GM12878 (cell line): Measurements from ENCODE around the gene ROBO1. TPM values are rescaled to one million over a fixed set of nuclear protein-coding genes. Genes with fewer than 3 reads are reported as not detected.

Experiments
- ATAC-seq: fragments of 200-7000 bp; cut with Tn5 transposase; 3 replicates; pipeline ENCODE4 v1.9.1; 2020; ENCODE audit warnings: mild to moderate bottlenecking, moderate library complexity
- BruUV-seq: library from RNA; stranded (reverse); fragments of 400-500 nt; replicated peaks from 2 replicates; lab custom pipeline; 2021; lab: Mats Ljungman, UMichigan
- CTCF ChIA-PET: fragments of 300-600 bp; sonication (Branson Sonifier 250); formaldehyde crosslinking; extraction: SDS; loops from one replicate; lab custom pipeline; 2021; ENCODE audit warnings: inconsistent platforms; lab: Yijun Ruan, JAX
- POLR2A ChIA-PET: fragments of 350-600 bp; formaldehyde crosslinking; extraction: SDS; loops from one replicate; lab custom pipeline; 2021; ENCODE audit warnings: inconsistent platforms; lab: Charles Lee
- RAD21 ChIA-PET: fragments of 300-600 bp; sonication (Branson Sonifier 250); formaldehyde crosslinking; loops from one replicate; lab custom pipeline; 2023; ENCODE audit warnings: antibody characterized with exemption; ENCODE audit not compliant: unreplicated experiment; lab: Charles Lee
- SMC1A ChIA-PET: fragments of 300-600 bp; sonication (Branson Sonifier 250); formaldehyde crosslinking; loops from one replicate; lab custom pipeline; 2023; ENCODE audit not compliant: unreplicated experiment, uncharacterized antibody; lab: Charles Lee
- DNase-seq: peaks from one replicate; pipeline ENCODE4 v3.0.0-alpha.2; 2011; ENCODE audit warnings: low read depth, low spot score
- FAIRE-seq: peaks from 3 replicates; lab custom pipeline; 2011; peaks lifted over from hg19 to GRCh38; lab: Jason Lieb, UNC
- H2AFZ ChIP-seq: 2 replicates; pipeline ENCODE4 v1.6.0; 2011; ENCODE audit warnings: low read depth, low read length, control low read depth; ENCODE audit not compliant: control insufficient read depth
- H3K27ac ChIP-seq: 2 replicates; pipeline ENCODE4 v1.5.1; 2011; ENCODE audit warnings: control low read depth; ENCODE audit not compliant: control insufficient read depth, insufficient read depth
- H3K27me3 ChIP-seq, 2 experiments: replicated peaks in 1 of 2; 2 replicates each; pipeline versions ENCODE4 v1.6.0 to v1.6.1; 2011; ENCODE audit warnings: low read length in 1 of 2; ENCODE audit not compliant: control insufficient read depth in 2 of 2, insufficient read depth in 2 of 2
- H3K36me3 ChIP-seq, 2 experiments: 2 replicates each; pipeline ENCODE4 v1.5.1; 2011; ENCODE audit warnings: low read length in 1 of 2; ENCODE audit not compliant: control insufficient read depth in 2 of 2, insufficient read depth in 2 of 2
- H3K4me1 ChIP-seq: 2 replicates; pipeline ENCODE4 v1.6.1; 2011; ENCODE audit warnings: mild to moderate bottlenecking, low read length, moderate library complexity, mixed read lengths; ENCODE audit not compliant: control insufficient read depth, insufficient read depth
- H3K4me2 ChIP-seq: 2 replicates; pipeline ENCODE4 v1.6.0; 2011; ENCODE audit warnings: control low read depth; ENCODE audit not compliant: control insufficient read depth, insufficient read depth
- H3K4me3 ChIP-seq: fragments of 200-600 bp; sonication (generic); 2 replicates; pipeline ENCODE4 v1.5.1; 2016
- H3K79me2 ChIP-seq: 2 replicates; pipeline ENCODE4 v1.6.0; 2011; ENCODE audit warnings: low read length; ENCODE audit not compliant: control insufficient read depth, insufficient read depth
- H3K9ac ChIP-seq: 2 replicates; pipeline ENCODE4 v1.8.0; 2011; ENCODE audit warnings: low read length, control low read depth, mixed read lengths; ENCODE audit not compliant: control insufficient read depth, insufficient read depth
- H3K9me3 ChIP-seq: replicated peaks from 3 replicates; pipeline ENCODE4 v1.5.1; 2011; ENCODE audit warnings: mild to moderate bottlenecking, low read length; ENCODE audit not compliant: control insufficient read depth, insufficient read depth
- H4K20me1 ChIP-seq: 2 replicates; pipeline ENCODE4 v1.6.0; 2011; ENCODE audit not compliant: control insufficient read depth, insufficient read depth
- GABPA ChIP-seq: IDR thresholded peaks from 2 replicates; pipeline ENCODE4 v1.6.1; 2014; ENCODE audit warnings: antibody characterized with exemption, low read depth, mild to moderate bottlenecking, inconsistent platforms
- MTA2 ChIP-seq: fragments of 450-650 bp; IDR thresholded peaks from 2 replicates; pipeline ENCODE4 v1.6.1; 2016; ENCODE audit warnings: low read depth, mild to moderate bottlenecking, moderate library complexity
- MYC ChIP-seq: IDR thresholded peaks from 2 replicates; pipeline ENCODE4 v1.6.1; 2011; ENCODE audit warnings: mild to moderate bottlenecking, low read length, moderate library complexity, inconsistent platforms; ENCODE audit not compliant: insufficient read depth, insufficient replicate concordance, insufficient read length, severe bottlenecking
- SIN3A ChIP-seq: IDR thresholded peaks from 2 replicates; pipeline ENCODE4 v1.6.1; 2012; ENCODE audit warnings: low read depth, low read length, improper control_type of control experiment
- TAF1 ChIP-seq: IDR thresholded peaks from 2 replicates; pipeline ENCODE4 v1.6.1; 2011; ENCODE audit warnings: mild to moderate bottlenecking, low read depth, low read length, borderline replicate concordance
- TCF3 ChIP-seq: IDR thresholded peaks from 2 replicates; pipeline ENCODE4 v1.6.1; 2012; ENCODE audit warnings: low read depth, mild to moderate bottlenecking, low read length, borderline replicate concordance; ENCODE audit not compliant: insufficient read depth
- TCF7 ChIP-seq: IDR thresholded peaks from 2 replicates; pipeline ENCODE4 v1.6.1; 2014; ENCODE audit warnings: antibody characterized with exemption, borderline replicate concordance
- WGBS: methylation state at CpG from one replicate; pipeline ENCODE4 v1.1.6; 2016; ENCODE audit warnings: low lambda C conversion rate; ENCODE audit not compliant: insufficient replicate concordance, insufficient coverage; ENCODE audit errors: missing lambda C conversion rate; 5-methylcytosine and 5-hydroxymethylcytosine counted together
- in situ Hi-C: fragments of 300-500 bp; cut with MboI; formaldehyde crosslinking; loops from 9 replicates; pipeline ENCODE4 v1.14.3; 2018; ENCODE audit warnings: mixed read lengths
- intact Hi-C: fragments of 100-400 bp; cut with micrococcal nuclease; formaldehyde crosslinking; loops from one replicate; pipeline ENCODE4 v1.14.2; 2022; ENCODE audit not compliant: unreplicated experiment
- polyA plus RNA-seq, 11 experiments: library from polyadenylated mRNA; depleted of rRNA in 4 of 11; unstranded in 6 of 11; stranded (reverse) in 5 of 11; fragments of >200 nt; fragmentation: Nextera tagmentation in 4 of 11; fragmentation: Illumina TruSeq in 1 of 11; extraction: Ambion mirVana in 4 of 11; extraction: Trizol in 1 of 11; gene quantifications; 1 replicate in 1 of 11; 2 replicates in 10 of 11; pipeline versions ENCODE4 v1.2.1 to v1.2.3, GENCODE V29; 2011 to 2016; ENCODE audit warnings: inconsistent platforms in 2 of 11, missing spikeins in 2 of 11, low read depth in 1 of 11
- total RNA-seq, 4 experiments: library from RNA; depleted of rRNA in 3 of 4; stranded (reverse); fragments of >200 nt in 3 of 4; fragmentation: Illumina TruSeq in 1 of 4; extraction: Trizol in 1 of 4; gene quantifications; 2 replicates each; pipeline versions ENCODE4 v1.2.1 to v1.2.3, GENCODE V29; 2013 to 2021
- TF ChIP-seq, protein P1 (sequence below): fragments of 450-650 bp; IDR thresholded peaks from 2 replicates; pipeline ENCODE4 v1.6.1; 2017; ENCODE audit warnings: antibody characterized with exemption, mild to moderate bottlenecking, moderate library complexity
- TF ChIP-seq, protein P2 (sequence below): IDR thresholded peaks from 2 replicates; pipeline ENCODE4 v1.6.1; 2012; ENCODE audit warnings: low read length, inconsistent platforms

The ROBO1 gene
- total and polyA plus RNA-seq, 10 of the 15 experiments (the other 5 are each of a cell fraction or from before 2014, with no cell fraction given) = 0.29 to 46.5 (median 1.2) TPM

DNA sequence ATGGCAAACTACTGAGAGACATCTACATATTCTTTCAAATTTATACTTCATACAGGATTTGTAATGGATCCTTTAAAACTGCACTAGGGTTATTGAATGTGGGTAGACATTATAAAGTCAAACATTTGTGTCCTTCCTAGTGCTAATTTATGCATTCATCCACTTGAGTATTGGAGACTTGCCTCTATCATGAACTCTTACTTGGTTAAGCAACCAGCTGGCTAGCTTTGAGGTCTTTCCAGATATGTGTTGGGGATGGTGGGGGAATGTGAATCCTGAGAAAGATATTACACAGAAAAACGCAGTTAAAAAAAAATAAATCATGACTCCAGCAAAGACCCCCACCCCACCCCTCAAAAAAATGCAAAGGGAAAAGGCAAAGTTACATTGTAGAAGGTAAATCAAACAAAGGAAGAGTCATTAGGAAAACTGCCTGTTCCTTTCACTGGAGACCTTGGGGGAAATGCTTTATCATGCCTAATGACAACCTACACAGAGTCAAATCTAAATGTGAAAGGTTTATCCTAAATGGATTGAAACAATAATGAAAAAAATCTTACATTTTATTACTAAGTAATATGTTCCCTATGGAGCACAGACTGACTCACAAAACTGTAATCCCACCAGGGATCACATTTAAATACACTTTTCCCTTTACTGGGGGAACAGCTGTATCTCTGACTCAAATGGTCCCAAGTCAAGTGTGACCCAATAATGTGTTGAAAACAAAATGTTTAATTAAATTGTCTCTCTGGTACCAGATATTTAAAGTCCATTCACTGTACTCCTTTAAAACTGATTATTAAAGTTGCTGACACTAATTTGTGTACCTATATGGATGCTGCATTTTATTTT lies 522.3 kb downstream of the ROBO1 start:
- ChIA-PET CTCF (no interaction called here), RAD21 (no interaction called here), POLR2A (no interaction called here), SMC1A (no interaction called here)
- Histone ChIP-seq H3K9ac (no peak overlapping the region), H3K27ac (no peak overlapping the region), H2AFZ (no peak overlapping the region), H3K4me2 (no peak overlapping the region), H3K4me1 (no peaks in the 10 kb centered on the region), H3K4me3 (no peak overlapping the region), H3K9me3 (no peaks in the 10 kb centered on the region), H3K79me2 (no peaks in the 10 kb centered on the region), H3K36me3 (no peaks in the 10 kb centered on the region), H3K27me3 (no peaks in the 10 kb centered on the region), H4K20me1 (no peaks in the 10 kb centered on the region)
- DNase-seq (no peak), ATAC-seq (no peak), FAIRE-seq (no peak)
- WGBS = 0% methylated on average over 1 of the region's 1 CpG
- in situ Hi-C loops (no loop called here), intact Hi-C loops (no loop called here)
- BruUV-seq = no TSS peak
- TF ChIP-seq, protein P1, sequence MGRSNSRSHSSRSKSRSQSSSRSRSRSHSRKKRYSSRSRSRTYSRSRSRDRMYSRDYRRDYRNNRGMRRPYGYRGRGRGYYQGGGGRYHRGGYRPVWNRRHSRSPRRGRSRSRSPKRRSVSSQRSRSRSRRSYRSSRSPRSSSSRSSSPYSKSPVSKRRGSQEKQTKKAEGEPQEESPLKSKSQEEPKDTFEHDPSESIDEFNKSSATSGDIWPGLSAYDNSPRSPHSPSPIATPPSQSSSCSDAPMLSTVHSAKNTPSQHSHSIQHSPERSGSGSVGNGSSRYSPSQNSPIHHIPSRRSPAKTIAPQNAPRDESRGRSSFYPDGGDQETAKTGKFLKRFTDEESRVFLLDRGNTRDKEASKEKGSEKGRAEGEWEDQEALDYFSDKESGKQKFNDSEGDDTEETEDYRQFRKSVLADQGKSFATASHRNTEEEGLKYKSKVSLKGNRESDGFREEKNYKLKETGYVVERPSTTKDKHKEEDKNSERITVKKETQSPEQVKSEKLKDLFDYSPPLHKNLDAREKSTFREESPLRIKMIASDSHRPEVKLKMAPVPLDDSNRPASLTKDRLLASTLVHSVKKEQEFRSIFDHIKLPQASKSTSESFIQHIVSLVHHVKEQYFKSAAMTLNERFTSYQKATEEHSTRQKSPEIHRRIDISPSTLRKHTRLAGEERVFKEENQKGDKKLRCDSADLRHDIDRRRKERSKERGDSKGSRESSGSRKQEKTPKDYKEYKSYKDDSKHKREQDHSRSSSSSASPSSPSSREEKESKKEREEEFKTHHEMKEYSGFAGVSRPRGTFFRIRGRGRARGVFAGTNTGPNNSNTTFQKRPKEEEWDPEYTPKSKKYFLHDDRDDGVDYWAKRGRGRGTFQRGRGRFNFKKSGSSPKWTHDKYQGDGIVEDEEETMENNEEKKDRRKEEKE = no peak
- TF ChIP-seq TCF3 (no peak), GABPA (no peak), TAF1 (no peak), SIN3A (no peak), TCF7 (no peak), MYC (no peak), MTA2 (no peak)
- TF ChIP-seq, protein P2, sequence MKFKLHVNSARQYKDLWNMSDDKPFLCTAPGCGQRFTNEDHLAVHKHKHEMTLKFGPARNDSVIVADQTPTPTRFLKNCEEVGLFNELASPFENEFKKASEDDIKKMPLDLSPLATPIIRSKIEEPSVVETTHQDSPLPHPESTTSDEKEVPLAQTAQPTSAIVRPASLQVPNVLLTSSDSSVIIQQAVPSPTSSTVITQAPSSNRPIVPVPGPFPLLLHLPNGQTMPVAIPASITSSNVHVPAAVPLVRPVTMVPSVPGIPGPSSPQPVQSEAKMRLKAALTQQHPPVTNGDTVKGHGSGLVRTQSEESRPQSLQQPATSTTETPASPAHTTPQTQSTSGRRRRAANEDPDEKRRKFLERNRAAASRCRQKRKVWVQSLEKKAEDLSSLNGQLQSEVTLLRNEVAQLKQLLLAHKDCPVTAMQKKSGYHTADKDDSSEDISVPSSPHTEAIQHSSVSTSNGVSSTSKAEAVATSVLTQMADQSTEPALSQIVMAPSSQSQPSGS = no peak
- TF ChIP-seq, all 136 proteins: peak for 0
